Esophagus muscularis mucosa (tissue), 4 donors: ENCODE measurements around the gene MRTFA.

Experiments
- CTCF ChIP-seq, 3 experiments: fragments of 200-600 bp in 2 of 3; fragments of 450-650 bp in 1 of 3; sonication (generic) in 2 of 3; IDR thresholded peaks; one replicate each; pipeline ENCODE4 v1.5.1; 2017 to 2019; ENCODE audit warnings: antibody characterized with exemption in 3 of 3, mild to moderate bottlenecking in 2 of 3, moderate library complexity in 1 of 3
- EP300 ChIP-seq: sonication (generic); formaldehyde crosslinking; IDR thresholded peaks from one replicate; pipeline ENCODE4 v1.6.1; 2017; ENCODE audit warnings: antibody characterized with exemption
- POLR2A ChIP-seq: fragments of 450-650 bp; IDR thresholded peaks from one replicate; pipeline ENCODE4 v1.6.1; 2017; ENCODE audit warnings: antibody characterized with exemption, moderate library complexity, mild to moderate bottlenecking, low read depth

- TF ChIP-seq CTCF (IDR thresholded peaks at IDR 0.05) (no peak), EP300 (no peak), POLR2A (no peak)
Observed at GRCh38 chr22:40411506-40411861, 225.0 kb downstream of the MRTFA start.
